ENCODE results near the gene CCDC188. TPM values are rescaled to one million over a fixed set of nuclear protein-coding genes. Genes with fewer than 3 reads are reported as not detected.

Gene CCDC188
- total and polyA plus RNA-seq, 9 of the 15 experiments (the other 6 are each of a cell fraction or from before 2014, with no cell fraction given) = not detected

- TF ChIP-seq GABPB1 (CRISPR knock-in tag; IDR thresholded peaks at IDR 0.05) (no peak), KDM5B (IDR thresholded peaks at IDR 0.05; ENCODE audit: insufficient replicate concordance, low read depth, low read length) (peak; percentile 30), PCBP2 (IDR thresholded peaks at IDR 0.05; ENCODE audit: low read depth, low read length, poor library complexity, severe bottlenecking) (no peak), ZNF561 (CRISPR knock-in tag; conservative IDR thresholded peaks at IDR 0.05) (no peak), SOX6 (IDR thresholded peaks at IDR 0.05) (no peak), CTBP1 (IDR thresholded peaks at IDR 0.05; ENCODE audit: borderline replicate concordance) (no peak), SFPQ (IDR thresholded peaks at IDR 0.05; ENCODE audit: low read depth, low read length) (no peak), KLF13 (tag; IDR thresholded peaks at IDR 0.05; ENCODE audit: borderline replicate concordance, low read depth) (peak; percentile 30; the same call in 1 of the 2 replicates), MAFF (IDR thresholded peaks at IDR 0.05; ENCODE audit: low read length) (no peak), YY1 (IDR thresholded peaks at IDR 0.05; ENCODE audit: borderline replicate concordance in 1 of 3, control insufficient read depth in 1 of 3, extremely low read depth in 1 of 3, insufficient read depth in 3 of 3, insufficient read length in 1 of 3, insufficient replicate concordance in 2 of 3, low read depth in 1 of 3, low read length in 2 of 3) (no peak), ILK (tag; IDR thresholded peaks at IDR 0.05; ENCODE audit: borderline replicate concordance, low read depth) (no peak), EP400 (IDR thresholded peaks at IDR 0.05) (no peak), TBL1XR1 (IDR thresholded peaks at IDR 0.05; ENCODE audit: low read length in 2 of 2) (no peak), ZNF445 (CRISPR knock-in tag; IDR thresholded peaks at IDR 0.05; ENCODE audit: low read depth) (no peak), ZFPM2 (CRISPR knock-in tag; IDR thresholded peaks at IDR 0.05) (no peak), PML (IDR thresholded peaks at IDR 0.05; ENCODE audit: low read length) (0 out of 2 replicates have a peak, but pooled peaks have one; percentile 11), ZKSCAN3 (CRISPR knock-in tag; IDR thresholded peaks at IDR 0.05) (no peak), RBFOX2 (IDR thresholded peaks at IDR 0.05; ENCODE audit: low read depth, low read length) (peak; percentile 76), HES1 (IDR thresholded peaks at IDR 0.05; ENCODE audit: low read depth) (no peak), TRIM25 (IDR thresholded peaks at IDR 0.05; ENCODE audit: borderline replicate concordance) (no peak), RAD51 (IDR thresholded peaks at IDR 0.05; ENCODE audit: borderline replicate concordance, low read depth) (no peak), CCNT2 (IDR thresholded peaks at IDR 0.05; ENCODE audit: borderline replicate concordance, extremely low read depth, insufficient read length, low read depth, low read length) (no peak)
These were observed 41.2 kb downstream of the CCDC188 start (continued) for GRCh38 chr22:20109411-20110358.
